SH-SY5Y (cell line): ENCODE results near the gene NPFF.

Experiments
- GATA2 ChIP-seq: IDR thresholded peaks from 2 replicates; pipeline ENCODE4 v1.6.1; 2011; ENCODE audit warnings: mild to moderate bottlenecking, low read depth, low read length
- GATA3 ChIP-seq: IDR thresholded peaks from 2 replicates; pipeline ENCODE4 v1.6.1; 2011; ENCODE audit warnings: low read depth, mild to moderate bottlenecking, low read length, moderate library complexity

The NPFF gene

GRCh38 chr12:53461591-53461990, 45.7 kb downstream of the NPFF start:
- TF ChIP-seq GATA3 (no peak), GATA2 (no peak)

- TF ChIP-seq GATA3 (no peak), GATA2 (no peak)
These were observed 46.2 kb downstream of the NPFF start for GRCh38 chr12:53461059-53461458.

DNA sequence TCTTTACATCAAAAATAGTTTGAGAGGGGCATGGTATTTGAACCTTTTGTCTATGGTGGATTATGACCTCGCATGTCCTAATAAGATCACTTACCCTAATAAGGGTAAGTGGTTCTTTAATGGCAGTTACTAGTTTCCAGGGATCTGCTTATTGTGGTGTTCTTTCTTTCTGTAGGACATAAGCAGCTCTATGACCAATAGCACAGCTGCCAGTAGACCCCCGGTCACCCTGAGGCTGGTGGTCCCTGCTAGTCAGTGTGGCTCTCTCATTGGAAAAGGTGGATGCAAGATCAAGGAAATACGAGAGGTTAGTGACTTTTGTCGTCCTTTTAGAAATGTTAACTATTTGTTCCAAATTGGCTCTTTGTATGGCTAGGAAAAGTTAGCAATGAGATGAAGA, 48.2 kb downstream of the NPFF start:
- TF ChIP-seq GATA3 (no peak), GATA2 (no peak)
